ENCODE measurements around the gene PCED1B.

PCED1B gene

DNA sequence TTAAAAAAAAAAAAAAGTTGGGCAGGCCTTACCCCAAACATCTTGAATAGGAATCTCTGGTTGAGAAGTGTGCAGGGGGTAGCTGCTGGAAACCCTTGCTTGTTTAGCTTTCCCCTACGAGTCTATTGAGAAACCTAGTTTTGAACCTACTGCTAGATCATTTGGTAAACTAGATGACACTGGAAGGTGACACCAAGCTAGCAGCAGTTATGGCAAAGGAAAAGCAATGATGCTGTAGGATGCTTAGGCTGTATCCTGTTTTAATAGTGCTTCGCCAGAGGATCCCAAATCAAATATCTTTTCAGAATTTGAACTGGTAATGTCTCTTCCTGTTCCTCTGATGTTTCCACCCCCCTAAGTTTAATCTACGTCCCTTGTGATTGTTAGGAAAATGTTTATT, 5.5 kb upstream of the PCED1B start:
- TF ChIP-seq MYC (IDR thresholded peaks at IDR 0.05; ENCODE audit: low read depth, low read length) (no peak), POLR2A (IDR thresholded peaks at IDR 0.05; ENCODE audit: extremely low read depth, insufficient read length) (no peak)
- TF ChIP-seq, protein P1, sequence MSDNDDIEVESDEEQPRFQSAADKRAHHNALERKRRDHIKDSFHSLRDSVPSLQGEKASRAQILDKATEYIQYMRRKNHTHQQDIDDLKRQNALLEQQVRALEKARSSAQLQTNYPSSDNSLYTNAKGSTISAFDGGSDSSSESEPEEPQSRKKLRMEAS (IDR thresholded peaks at IDR 0.05; ENCODE audit: low read depth, low read length): no peak
- TF ChIP-seq, protein P2, sequence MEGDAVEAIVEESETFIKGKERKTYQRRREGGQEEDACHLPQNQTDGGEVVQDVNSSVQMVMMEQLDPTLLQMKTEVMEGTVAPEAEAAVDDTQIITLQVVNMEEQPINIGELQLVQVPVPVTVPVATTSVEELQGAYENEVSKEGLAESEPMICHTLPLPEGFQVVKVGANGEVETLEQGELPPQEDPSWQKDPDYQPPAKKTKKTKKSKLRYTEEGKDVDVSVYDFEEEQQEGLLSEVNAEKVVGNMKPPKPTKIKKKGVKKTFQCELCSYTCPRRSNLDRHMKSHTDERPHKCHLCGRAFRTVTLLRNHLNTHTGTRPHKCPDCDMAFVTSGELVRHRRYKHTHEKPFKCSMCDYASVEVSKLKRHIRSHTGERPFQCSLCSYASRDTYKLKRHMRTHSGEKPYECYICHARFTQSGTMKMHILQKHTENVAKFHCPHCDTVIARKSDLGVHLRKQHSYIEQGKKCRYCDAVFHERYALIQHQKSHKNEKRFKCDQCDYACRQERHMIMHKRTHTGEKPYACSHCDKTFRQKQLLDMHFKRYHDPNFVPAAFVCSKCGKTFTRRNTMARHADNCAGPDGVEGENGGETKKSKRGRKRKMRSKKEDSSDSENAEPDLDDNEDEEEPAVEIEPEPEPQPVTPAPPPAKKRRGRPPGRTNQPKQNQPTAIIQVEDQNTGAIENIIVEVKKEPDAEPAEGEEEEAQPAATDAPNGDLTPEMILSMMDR (IDR thresholded peaks at IDR 0.05; ENCODE audit: low read depth, low read length): no peak
- no peak for DNase-seq (ENCODE audit: low read depth)
- no peak overlapping the region for H3K4me3 ChIP-seq (ENCODE audit: low read depth, low read length)

DNA sequence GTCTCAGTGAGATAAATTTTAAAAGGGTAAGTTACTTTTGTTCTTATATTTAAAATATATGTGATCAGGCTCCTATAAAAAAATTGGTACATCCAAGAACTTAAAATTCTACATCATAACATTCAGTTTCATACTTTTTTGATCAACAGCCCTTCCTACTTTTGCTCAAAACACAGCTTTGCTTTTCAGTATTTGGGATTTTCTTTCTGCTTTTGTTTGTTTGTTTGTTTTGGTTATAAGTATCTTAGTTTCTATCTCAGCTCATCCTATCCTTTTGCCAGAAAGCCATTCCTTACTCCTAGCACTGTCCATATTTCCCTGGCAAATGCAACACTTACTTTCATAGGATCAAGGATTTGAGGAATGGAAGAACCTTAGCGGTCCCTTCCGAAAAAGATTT, 4.7 kb upstream of the PCED1B start:
- no peak overlapping the region for H3K4me3 ChIP-seq (ENCODE audit: low read depth, low read length)
- DNase-seq (ENCODE audit: low read depth): no peak
- TF ChIP-seq POLR2A (IDR thresholded peaks at IDR 0.05; ENCODE audit: extremely low read depth, insufficient read length): no peak
- TF ChIP-seq, protein P2 (IDR thresholded peaks at IDR 0.05; ENCODE audit: low read depth, low read length): no peak
- TF ChIP-seq MYC (IDR thresholded peaks at IDR 0.05; ENCODE audit: low read depth, low read length): no peak
- TF ChIP-seq, protein P1 (IDR thresholded peaks at IDR 0.05; ENCODE audit: low read depth, low read length): no peak

DNA sequence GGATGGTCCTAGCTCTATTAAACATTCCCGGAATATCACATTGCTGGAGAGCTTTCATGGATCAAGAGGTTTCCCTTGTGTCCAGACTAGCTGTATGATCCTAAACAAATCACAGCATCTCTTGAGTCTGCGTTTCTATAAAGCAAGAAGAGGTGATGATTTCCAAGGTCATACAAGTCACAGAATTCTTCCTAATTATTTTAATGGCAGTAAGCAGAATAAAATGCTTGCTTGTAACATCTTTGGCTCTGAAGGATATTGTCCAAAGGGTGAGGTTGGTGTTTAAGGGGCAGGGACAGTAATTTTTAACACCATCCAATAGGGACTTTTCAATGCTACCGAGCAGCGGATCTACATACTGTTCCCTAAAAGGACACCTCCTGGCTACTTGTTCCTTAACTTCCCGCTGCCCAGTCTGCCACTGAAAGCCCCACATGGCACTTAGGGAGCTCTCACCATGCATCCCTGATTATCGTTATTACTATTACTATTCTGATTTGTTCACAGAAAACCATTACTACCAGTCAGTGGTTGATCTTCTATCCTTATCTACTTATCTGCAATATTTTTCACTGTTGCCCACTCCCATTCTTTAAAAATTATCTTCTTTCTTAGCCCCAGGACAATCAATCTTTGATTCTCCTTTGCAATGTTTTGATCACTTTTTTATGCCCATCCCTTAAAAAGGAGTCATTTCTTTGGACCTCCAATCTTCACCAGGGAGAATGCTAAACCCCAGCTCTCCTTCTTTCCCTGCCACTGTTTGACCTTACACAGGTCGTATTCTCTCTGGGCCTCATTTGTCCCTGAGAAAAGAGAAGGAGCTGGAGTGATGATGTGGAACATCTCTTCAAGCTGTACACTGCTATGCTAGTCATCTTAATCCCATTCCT, 4.0 kb upstream of the PCED1B start:
- H3K4me3 ChIP-seq (ENCODE audit: low read depth, low read length): no peak overlapping the region
- no peak for DNase-seq (ENCODE audit: low read depth)
- TF ChIP-seq, protein P1 (IDR thresholded peaks at IDR 0.05; ENCODE audit: low read depth, low read length): no peak
- TF ChIP-seq MYC (IDR thresholded peaks at IDR 0.05; ENCODE audit: low read depth, low read length) (no peak), POLR2A (IDR thresholded peaks at IDR 0.05; ENCODE audit: extremely low read depth, insufficient read length) (no peak)
- TF ChIP-seq, protein P2 (IDR thresholded peaks at IDR 0.05; ENCODE audit: low read depth, low read length): no peak

DNA sequence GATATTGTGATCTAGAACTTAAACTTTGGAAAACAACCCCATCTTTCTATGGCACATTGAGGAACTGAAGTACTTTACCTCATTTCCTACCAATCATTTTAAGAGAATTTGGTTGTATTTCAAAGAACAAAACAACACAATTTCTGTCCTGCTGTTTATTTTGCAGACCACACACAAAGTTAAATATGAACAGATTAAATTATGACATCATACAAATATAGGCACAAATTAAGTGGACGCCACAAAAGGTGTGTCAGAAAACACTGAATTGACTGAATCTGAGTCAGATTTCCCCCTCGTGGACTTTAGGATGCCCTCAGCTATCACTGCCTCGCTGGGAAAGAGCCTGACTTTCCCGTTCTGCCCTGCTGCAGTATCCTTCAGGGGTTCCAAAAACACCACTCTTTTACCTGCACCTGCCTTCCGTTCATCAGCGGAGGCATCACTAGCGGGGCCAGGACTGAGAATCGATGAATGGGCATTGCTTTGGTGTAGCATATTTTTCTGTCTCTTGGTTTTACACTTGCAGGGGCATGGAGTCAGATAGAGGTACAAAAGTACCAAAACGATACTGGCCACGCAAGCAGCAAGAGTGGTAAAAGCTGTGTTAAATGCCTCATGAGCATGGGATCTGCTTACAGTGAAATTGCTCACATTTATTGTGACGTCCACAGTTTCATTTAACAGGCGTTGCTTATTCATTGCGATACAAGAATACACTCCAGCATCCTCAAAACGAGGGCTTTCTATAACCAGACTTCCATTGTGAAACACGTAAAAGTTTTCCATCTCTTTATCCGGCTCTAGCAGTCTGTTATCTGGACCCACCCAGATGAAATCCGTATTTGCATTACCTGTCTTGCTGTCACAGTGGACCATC, 2.0 kb upstream of the PCED1B start:
- H3K4me3 ChIP-seq (ENCODE audit: low read depth, low read length): no peak overlapping the region
- TF ChIP-seq MYC (IDR thresholded peaks at IDR 0.05; ENCODE audit: low read depth, low read length) (no peak), POLR2A (IDR thresholded peaks at IDR 0.05; ENCODE audit: extremely low read depth, insufficient read length) (no peak)
- TF ChIP-seq, protein P2 (IDR thresholded peaks at IDR 0.05; ENCODE audit: low read depth, low read length): no peak
- TF ChIP-seq, protein P1 (IDR thresholded peaks at IDR 0.05; ENCODE audit: low read depth, low read length): no peak
- DNase-seq (ENCODE audit: low read depth): no peak

DNA sequence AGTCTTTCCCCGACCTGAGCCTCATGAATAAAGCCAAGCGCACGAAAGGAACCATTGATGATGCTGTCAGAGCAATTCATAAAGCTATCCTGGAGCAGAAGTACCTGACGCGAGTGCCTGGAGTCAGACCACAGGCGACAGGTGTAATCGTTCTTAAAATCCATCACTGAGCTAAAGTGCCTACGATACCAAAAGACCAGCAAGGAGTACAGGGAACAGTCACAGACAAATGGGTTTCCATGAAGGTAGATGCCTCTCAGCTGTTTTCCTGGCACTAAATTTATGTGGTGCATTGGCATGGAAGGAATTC, 1.4 kb upstream of the PCED1B start:
- no peak for DNase-seq (ENCODE audit: low read depth)
- TF ChIP-seq POLR2A (IDR thresholded peaks at IDR 0.05; ENCODE audit: extremely low read depth, insufficient read length) (no peak), MYC (IDR thresholded peaks at IDR 0.05; ENCODE audit: low read depth, low read length) (no peak)
- TF ChIP-seq, protein P1 (IDR thresholded peaks at IDR 0.05; ENCODE audit: low read depth, low read length): no peak
- TF ChIP-seq, protein P2 (IDR thresholded peaks at IDR 0.05; ENCODE audit: low read depth, low read length): no peak

More for the DNA sequence above, 1.4 kb upstream of the PCED1B start:
- H3K4me3 ChIP-seq (ENCODE audit: low read depth, low read length): no peak overlapping the region
